K562 (cell line): ENCODE measurements around the gene STC2. TPM values are rescaled to one million over a fixed set of nuclear protein-coding genes. Genes with fewer than 3 reads are reported as not detected.

Experiments used
- CBFB ChIP-seq: sonication (generic); formaldehyde crosslinking; IDR thresholded peaks from 2 replicates; pipeline ENCODE4 v1.4.0; 2020; ENCODE audit warnings: mild to moderate bottlenecking, missing genetic modification reagents
- CXXC5 ChIP-seq: fragments of 250-450 bp; sonication (Bioruptor Pico); IDR thresholded peaks from 2 replicates; pipeline ENCODE4 v1.8.0; 2022; ENCODE audit warnings: inconsistent platforms, mild to moderate bottlenecking, moderate library complexity
- DACH1 ChIP-seq: fragments of 450-650 bp; IDR thresholded peaks from 2 replicates; pipeline ENCODE4 v1.6.1; 2018; ENCODE audit not compliant: partially characterized antibody
- GABPB2 ChIP-seq: fragments of 250-450 bp; sonication (Bioruptor Pico); conservative IDR thresholded peaks from 2 replicates; pipeline ENCODE4 v1.5.1; 2021; ENCODE audit warnings: mild to moderate bottlenecking
- HDAC6 ChIP-seq: IDR thresholded peaks from 2 replicates; pipeline ENCODE4 v1.6.1; 2012; ENCODE audit warnings: low read depth, mild to moderate bottlenecking, control low read depth, inconsistent platforms, low read length, moderate library complexity
- NFE2L1 ChIP-seq: fragments of 450-650 bp; IDR thresholded peaks from 2 replicates; pipeline ENCODE4 v1.6.1; 2016; ENCODE audit warnings: missing genetic modification characterization, low read depth, mild to moderate bottlenecking, missing compliant biosample characterization, moderate library complexity, borderline replicate concordance
- POLR2H ChIP-seq: IDR thresholded peaks from 2 replicates; pipeline ENCODE4 v1.6.1; 2016; ENCODE audit warnings: missing genetic modification characterization, low read depth, mild to moderate bottlenecking, control low read depth, missing compliant biosample characterization, moderate library complexity
- PRPF4 ChIP-seq: fragments of 200-400 bp; formaldehyde crosslinking; IDR thresholded peaks from one replicate; pipeline ENCODE4 v1.6.1; 2017; ENCODE audit warnings: low read length, low read depth, mild to moderate bottlenecking; ENCODE audit not compliant: insufficient read depth, poor library complexity, severe bottlenecking
- SREBF1 ChIP-seq: fragments of 150-350 bp; IDR thresholded peaks from 2 replicates; pipeline ENCODE4 v1.6.1; 2014; ENCODE audit warnings: antibody characterized with exemption, low read depth, low read length, borderline replicate concordance
- TAF9B ChIP-seq: fragments of 450-650 bp; IDR thresholded peaks from 2 replicates; pipeline ENCODE4 v1.6.1; 2018; ENCODE audit warnings: mild to moderate bottlenecking; ENCODE audit not compliant: partially characterized antibody
- ZBED1 ChIP-seq: IDR thresholded peaks from 2 replicates; pipeline ENCODE4 v1.6.1; 2014
- ZNF695 ChIP-seq: fragments of 450-650 bp; formaldehyde crosslinking; IDR thresholded peaks from 2 replicates; pipeline ENCODE4 v1.4.0; 2020; ENCODE audit warnings: mild to moderate bottlenecking, moderate library complexity
- polyA plus RNA-seq, 8 experiments: library from polyadenylated mRNA; depleted of rRNA in 4 of 8; stranded (reverse) in 5 of 8; unstranded in 3 of 8; fragments of >200 nt; fragmentation: Nextera tagmentation in 2 of 8; fragmentation: Illumina TruSeq in 1 of 8; extraction: Ambion mirVana in 2 of 8; extraction: Trizol in 1 of 8; gene quantifications; 2 replicates each; pipeline versions ENCODE4 v1.2.1 to v1.2.3, GENCODE V29; 2011 to 2014; ENCODE audit warnings: inconsistent platforms in 1 of 8, missing spikeins in 1 of 8
- total RNA-seq, 7 experiments: library from RNA; depleted of rRNA in 6 of 7; stranded (reverse); fragments of >200 nt in 6 of 7; fragmentation: Illumina TruSeq in 2 of 7; extraction: Trizol in 2 of 7; gene quantifications; 2 replicates each; pipeline versions ENCODE4 v1.2.1 to v1.2.3, GENCODE V29; 2011 to 2021; ENCODE audit warnings: low replicate concordance in 1 of 7
- TF ChIP-seq, protein P1 (sequence below): IDR thresholded peaks from 2 replicates; pipeline ENCODE4 v1.6.1; 2011; ENCODE audit not compliant: insufficient read length; ENCODE audit errors: extremely low read depth
- TF ChIP-seq, protein P2 (sequence below): IDR thresholded peaks from 2 replicates; pipeline ENCODE4 v1.6.1; 2011; ENCODE audit warnings: borderline replicate concordance, low read depth, mild to moderate bottlenecking, moderate library complexity, low read length; ENCODE audit not compliant: insufficient read depth, poor library complexity, severe bottlenecking
- TF ChIP-seq, protein P3 (sequence below): fragments of 450-650 bp; IDR thresholded peaks from 2 replicates; pipeline ENCODE4 v1.6.1; 2017; ENCODE audit warnings: antibody characterized with exemption, mild to moderate bottlenecking
- TF ChIP-seq, protein P4 (sequence below): fragments of 250-450 bp; sonication (Bioruptor Pico); IDR thresholded peaks from 2 replicates; pipeline ENCODE4 v1.8.0; 2021; ENCODE audit warnings: mild to moderate bottlenecking, moderate library complexity

STC2 gene
- total and polyA plus RNA-seq, 9 of the 15 experiments (the other 6 are each of a cell fraction or from before 2014, with no cell fraction given) = 0.62 to 31.7 (median 7.4) TPM

DNA sequence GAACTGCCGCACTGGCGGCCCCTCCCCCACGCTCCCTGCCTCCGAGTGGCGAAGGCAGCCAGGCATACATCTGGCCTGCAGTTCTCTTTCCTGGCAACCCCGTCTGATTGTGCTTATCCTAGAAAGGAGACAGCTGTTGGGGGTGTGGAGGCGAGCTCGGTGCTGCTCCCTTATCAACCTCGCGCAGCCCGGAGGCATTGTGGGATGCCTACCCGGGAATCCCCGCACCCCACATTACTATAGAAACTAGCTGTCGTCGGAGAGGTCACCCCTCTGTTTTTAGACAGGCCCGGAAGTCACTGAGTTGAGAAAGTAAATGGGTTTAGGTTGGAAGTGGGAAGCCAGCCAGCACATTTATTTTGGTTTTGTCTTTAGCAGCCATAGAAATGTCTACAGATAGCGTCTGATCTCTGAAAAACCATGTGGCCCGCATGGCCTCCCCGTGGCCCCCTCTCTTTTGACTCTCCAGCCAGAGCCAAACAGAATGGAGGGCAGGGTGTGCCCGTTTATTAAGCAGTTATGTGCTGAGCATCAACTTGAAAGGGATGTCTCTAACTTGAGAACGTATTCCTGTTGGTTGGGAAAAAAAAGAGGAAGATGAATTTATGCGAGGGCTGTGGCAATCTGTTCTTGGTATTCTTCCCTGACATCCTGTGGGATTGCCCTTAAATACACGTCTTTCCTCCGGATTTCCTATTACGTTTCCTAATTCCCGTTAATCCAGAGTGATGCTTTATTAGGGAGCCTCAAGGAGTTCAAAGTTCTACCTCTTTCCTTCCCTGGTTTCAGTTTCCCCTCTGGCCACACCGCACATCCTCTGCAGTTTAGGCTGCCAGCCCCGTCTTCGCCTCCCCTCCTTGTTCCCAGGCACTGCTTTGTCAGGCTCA lies 3.9 kb downstream of the STC2 start (continued):
- TF ChIP-seq, protein P1, sequence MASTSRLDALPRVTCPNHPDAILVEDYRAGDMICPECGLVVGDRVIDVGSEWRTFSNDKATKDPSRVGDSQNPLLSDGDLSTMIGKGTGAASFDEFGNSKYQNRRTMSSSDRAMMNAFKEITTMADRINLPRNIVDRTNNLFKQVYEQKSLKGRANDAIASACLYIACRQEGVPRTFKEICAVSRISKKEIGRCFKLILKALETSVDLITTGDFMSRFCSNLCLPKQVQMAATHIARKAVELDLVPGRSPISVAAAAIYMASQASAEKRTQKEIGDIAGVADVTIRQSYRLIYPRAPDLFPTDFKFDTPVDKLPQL = no peak
- TF ChIP-seq, protein P2, sequence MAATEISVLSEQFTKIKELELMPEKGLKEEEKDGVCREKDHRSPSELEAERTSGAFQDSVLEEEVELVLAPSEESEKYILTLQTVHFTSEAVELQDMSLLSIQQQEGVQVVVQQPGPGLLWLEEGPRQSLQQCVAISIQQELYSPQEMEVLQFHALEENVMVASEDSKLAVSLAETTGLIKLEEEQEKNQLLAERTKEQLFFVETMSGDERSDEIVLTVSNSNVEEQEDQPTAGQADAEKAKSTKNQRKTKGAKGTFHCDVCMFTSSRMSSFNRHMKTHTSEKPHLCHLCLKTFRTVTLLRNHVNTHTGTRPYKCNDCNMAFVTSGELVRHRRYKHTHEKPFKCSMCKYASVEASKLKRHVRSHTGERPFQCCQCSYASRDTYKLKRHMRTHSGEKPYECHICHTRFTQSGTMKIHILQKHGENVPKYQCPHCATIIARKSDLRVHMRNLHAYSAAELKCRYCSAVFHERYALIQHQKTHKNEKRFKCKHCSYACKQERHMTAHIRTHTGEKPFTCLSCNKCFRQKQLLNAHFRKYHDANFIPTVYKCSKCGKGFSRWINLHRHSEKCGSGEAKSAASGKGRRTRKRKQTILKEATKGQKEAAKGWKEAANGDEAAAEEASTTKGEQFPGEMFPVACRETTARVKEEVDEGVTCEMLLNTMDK = no peak
- peak; percentile 69 for TF ChIP-seq TAF9B
- TF ChIP-seq DACH1 = peak; percentile 85
- no peak for TF ChIP-seq ZBED1
- no peak for TF ChIP-seq PRPF4
- TF ChIP-seq GABPB2 (CRISPR knock-in tag) = no peak
- no peak for TF ChIP-seq CBFB (CRISPR knock-in tag)
- TF ChIP-seq SREBF1 = no peak
- TF ChIP-seq POLR2H (tag) = no peak
- no peak for TF ChIP-seq HDAC6
- TF ChIP-seq NFE2L1 = no peak
- TF ChIP-seq, protein P3, sequence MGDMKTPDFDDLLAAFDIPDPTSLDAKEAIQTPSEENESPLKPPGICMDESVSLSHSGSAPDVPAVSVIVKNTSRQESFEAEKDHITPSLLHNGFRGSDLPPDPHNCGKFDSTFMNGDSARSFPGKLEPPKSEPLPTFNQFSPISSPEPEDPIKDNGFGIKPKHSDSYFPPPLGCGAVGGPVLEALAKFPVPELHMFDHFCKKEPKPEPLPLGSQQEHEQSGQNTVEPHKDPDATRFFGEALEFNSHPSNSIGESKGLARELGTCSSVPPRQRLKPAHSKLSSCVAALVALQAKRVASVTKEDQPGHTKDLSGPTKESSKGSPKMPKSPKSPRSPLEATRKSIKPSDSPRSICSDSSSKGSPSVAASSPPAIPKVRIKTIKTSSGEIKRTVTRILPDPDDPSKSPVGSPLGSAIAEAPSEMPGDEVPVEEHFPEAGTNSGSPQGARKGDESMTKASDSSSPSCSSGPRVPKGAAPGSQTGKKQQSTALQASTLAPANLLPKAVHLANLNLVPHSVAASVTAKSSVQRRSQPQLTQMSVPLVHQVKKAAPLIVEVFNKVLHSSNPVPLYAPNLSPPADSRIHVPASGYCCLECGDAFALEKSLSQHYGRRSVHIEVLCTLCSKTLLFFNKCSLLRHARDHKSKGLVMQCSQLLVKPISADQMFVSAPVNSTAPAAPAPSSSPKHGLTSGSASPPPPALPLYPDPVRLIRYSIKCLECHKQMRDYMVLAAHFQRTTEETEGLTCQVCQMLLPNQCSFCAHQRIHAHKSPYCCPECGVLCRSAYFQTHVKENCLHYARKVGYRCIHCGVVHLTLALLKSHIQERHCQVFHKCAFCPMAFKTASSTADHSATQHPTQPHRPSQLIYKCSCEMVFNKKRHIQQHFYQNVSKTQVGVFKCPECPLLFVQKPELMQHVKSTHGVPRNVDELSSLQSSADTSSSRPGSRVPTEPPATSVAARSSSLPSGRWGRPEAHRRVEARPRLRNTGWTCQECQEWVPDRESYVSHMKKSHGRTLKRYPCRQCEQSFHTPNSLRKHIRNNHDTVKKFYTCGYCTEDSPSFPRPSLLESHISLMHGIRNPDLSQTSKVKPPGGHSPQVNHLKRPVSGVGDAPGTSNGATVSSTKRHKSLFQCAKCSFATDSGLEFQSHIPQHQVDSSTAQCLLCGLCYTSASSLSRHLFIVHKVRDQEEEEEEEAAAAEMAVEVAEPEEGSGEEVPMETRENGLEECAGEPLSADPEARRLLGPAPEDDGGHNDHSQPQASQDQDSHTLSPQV = peak; percentile 93
- TF ChIP-seq ZNF695 = no peak
- TF ChIP-seq, protein P4, sequence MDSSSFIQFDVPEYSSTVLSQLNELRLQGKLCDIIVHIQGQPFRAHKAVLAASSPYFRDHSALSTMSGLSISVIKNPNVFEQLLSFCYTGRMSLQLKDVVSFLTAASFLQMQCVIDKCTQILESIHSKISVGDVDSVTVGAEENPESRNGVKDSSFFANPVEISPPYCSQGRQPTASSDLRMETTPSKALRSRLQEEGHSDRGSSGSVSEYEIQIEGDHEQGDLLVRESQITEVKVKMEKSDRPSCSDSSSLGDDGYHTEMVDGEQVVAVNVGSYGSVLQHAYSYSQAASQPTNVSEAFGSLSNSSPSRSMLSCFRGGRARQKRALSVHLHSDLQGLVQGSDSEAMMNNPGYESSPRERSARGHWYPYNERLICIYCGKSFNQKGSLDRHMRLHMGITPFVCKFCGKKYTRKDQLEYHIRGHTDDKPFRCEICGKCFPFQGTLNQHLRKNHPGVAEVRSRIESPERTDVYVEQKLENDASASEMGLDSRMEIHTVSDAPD (CRISPR knock-in tag) = no peak
- peak; percentile 72 for TF ChIP-seq CXXC5 (CRISPR knock-in tag)
